Smooth muscle cell (in vitro differentiated cells): ENCODE measurements around the gene FOXP1. TPM values are rescaled to one million over a fixed set of nuclear protein-coding genes. Genes with fewer than 3 reads are reported as not detected.

Experiments
- DNase-seq: peaks from one replicate; lab custom pipeline; 2025; ENCODE audit not compliant: unreplicated experiment; lab: John Stamatoyannopoulos, UW
- H2AFZ ChIP-seq: fragments of 200-600 bp; sonication (generic); 2 replicates; pipeline ENCODE4 v1.6.0; 2016; ENCODE audit warnings: antibody characterized with exemption, low read depth, mild to moderate bottlenecking
- H3F3A ChIP-seq: fragments of 200-600 bp; sonication (generic); 2 replicates; pipeline ENCODE4 v1.6.0; 2017; ENCODE audit warnings: antibody characterized with exemption, low read depth
- H3K27ac ChIP-seq: fragments of 200-600 bp; sonication (generic); 2 replicates; pipeline ENCODE4 v1.5.1; 2016; ENCODE audit warnings: low read depth, mild to moderate bottlenecking
- H3K27me3 ChIP-seq: fragments of 200-600 bp; sonication (generic); 2 replicates; pipeline ENCODE4 v1.6.1; 2016; ENCODE audit warnings: low read depth, mild to moderate bottlenecking
- H3K36me3 ChIP-seq: fragments of 200-600 bp; sonication (generic); 2 replicates; pipeline ENCODE4 v1.5.1; 2016; ENCODE audit warnings: low read depth
- H3K4me1 ChIP-seq: fragments of 200-600 bp; sonication (generic); 2 replicates; pipeline ENCODE4 v1.5.1; 2016; ENCODE audit warnings: low read depth
- H3K4me2 ChIP-seq: fragments of 200-600 bp; sonication (generic); 2 replicates; pipeline ENCODE4 v1.6.0; 2016; ENCODE audit warnings: mild to moderate bottlenecking
- H3K4me3 ChIP-seq: fragments of 200-600 bp; sonication (generic); 2 replicates; pipeline ENCODE4 v1.5.1; 2016; ENCODE audit warnings: mild to moderate bottlenecking
- H3K79me2 ChIP-seq: fragments of 200-600 bp; sonication (generic); 2 replicates; pipeline ENCODE4 v1.6.0; 2016; ENCODE audit warnings: low read depth, mild to moderate bottlenecking
- H3K9ac ChIP-seq: fragments of 200-600 bp; sonication (generic); 2 replicates; pipeline ENCODE4 v1.6.0; 2016; ENCODE audit warnings: low read depth
- H3K9me3 ChIP-seq: fragments of 200-600 bp; sonication (generic); replicated peaks from 2 replicates; pipeline ENCODE4 v1.5.1; 2016; ENCODE audit warnings: low read depth
- H4K20me1 ChIP-seq: fragments of 200-600 bp; sonication (generic); 2 replicates; pipeline ENCODE4 v1.6.0; 2016; ENCODE audit warnings: low read depth
- CTCF ChIP-seq: fragments of 200-600 bp; sonication (generic); IDR thresholded peaks from 2 replicates; pipeline ENCODE4 v1.5.1; 2017; ENCODE audit warnings: borderline replicate concordance, mild to moderate bottlenecking, antibody characterized with exemption; ENCODE audit not compliant: insufficient read depth, poor library complexity, severe bottlenecking
- WGBS: methylation state at CpG from one replicate; pipeline ENCODE4 v1.1.7; 2016; ENCODE audit warnings: low lambda C conversion rate; 5-methylcytosine and 5-hydroxymethylcytosine counted together
- polyA plus RNA-seq: library from polyadenylated mRNA; unstranded; fragments of >200 nt; fragmentation: Nextera tagmentation; extraction: Ambion mirVana; gene quantifications from 2 replicates; pipeline ENCODE4 v1.2.1, GENCODE V29; 2016
- total RNA-seq: library from RNA; depleted of rRNA; stranded (reverse); fragments of >200 nt; gene quantifications from 2 replicates; pipeline ENCODE4 v1.2.3, GENCODE V29; 2014

Gene FOXP1
- total and polyA plus RNA-seq, 2 experiments from 2014 or later, result 40.9 to 68.0 TPM

DNA sequence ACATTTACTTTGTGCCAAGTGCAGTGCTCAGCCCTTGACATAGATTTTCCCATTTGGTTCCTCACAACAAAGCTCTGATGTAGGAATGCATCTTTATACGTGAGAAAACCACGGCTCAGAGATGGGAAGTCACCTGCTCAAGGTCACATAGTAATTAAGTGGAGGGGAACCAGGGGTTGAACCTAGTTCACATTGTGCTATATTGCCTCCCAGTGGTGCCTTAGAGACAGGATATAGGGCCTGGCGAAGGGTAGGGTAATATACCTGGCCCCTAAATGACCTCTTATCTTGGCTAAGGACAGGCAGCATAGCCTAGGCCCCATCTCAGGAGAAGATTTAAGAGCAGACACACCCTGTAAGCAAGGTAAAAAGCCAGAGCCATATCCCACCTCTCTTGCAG lies 71.5 kb downstream of the FOXP1 start:
- WGBS, result 64% methylated on average over 3 of the region's 3 CpGs
- H3K36me3 ChIP-seq, result no peaks in the 10 kb centered on the region
- TF ChIP-seq CTCF, result no peak
- no peak overlapping the region for H2AFZ ChIP-seq
- no peak for DNase-seq
- peaks cover 28% of the 10 kb centered on the region for H3K79me2 ChIP-seq
- H3K27ac ChIP-seq, result peak overlapping the region; percentile 94
- H3F3A ChIP-seq, result peaks cover 27% of the 10 kb centered on the region
- H3K4me3 ChIP-seq, result no peak overlapping the region
- H3K4me1 ChIP-seq, result peaks cover 10% of the 10 kb centered on the region
- H4K20me1 ChIP-seq, result no peaks in the 10 kb centered on the region
- peak overlapping the region; percentile 50 for H3K9ac ChIP-seq
- H3K4me2 ChIP-seq, result peak overlapping the region; percentile 31
- H3K9me3 ChIP-seq, result no peaks in the 10 kb centered on the region
- H3K27me3 ChIP-seq, result no peaks in the 10 kb centered on the region

DNA sequence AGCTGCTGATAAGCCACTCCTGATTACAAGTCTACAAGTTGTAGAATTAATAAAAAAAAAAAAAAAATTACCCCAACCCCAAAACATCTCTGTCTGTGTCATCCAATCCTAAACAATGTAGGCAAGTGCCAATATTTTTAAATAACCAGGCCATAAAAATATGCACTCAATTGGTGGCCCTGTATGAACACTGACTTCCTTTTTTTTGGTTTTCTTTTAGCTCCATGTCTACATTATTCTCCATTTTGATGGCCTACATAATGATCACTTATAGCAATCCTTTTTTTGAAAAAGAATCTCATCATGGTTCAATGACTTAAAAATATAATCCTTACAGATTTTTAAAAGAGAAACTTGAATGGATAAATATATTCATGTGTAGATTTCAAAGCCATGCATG lies 72.1 kb downstream of the FOXP1 start:
- Histone ChIP-seq H3K9ac (peak overlapping the region; percentile 50), H3K79me2 (peaks cover 34% of the 10 kb centered on the region), H3K4me1 (peaks cover 10% of the 10 kb centered on the region), H3K4me2 (peak overlapping the region; percentile 31), H3K36me3 (no peaks in the 10 kb centered on the region), H3K27ac (peak overlapping the region; percentile 94), H3F3A (peaks cover 26% of the 10 kb centered on the region), H3K9me3 (no peaks in the 10 kb centered on the region), H3K27me3 (no peaks in the 10 kb centered on the region), H4K20me1 (no peaks in the 10 kb centered on the region), H2AFZ (no peak overlapping the region), H3K4me3 (no peak overlapping the region)
- TF ChIP-seq CTCF, result no peak
- DNase-seq, result no peak

- Histone ChIP-seq H3K27me3 (no peaks in the 10 kb centered on the region), H3K4me3 (no peak overlapping the region), H3F3A (peaks cover 26% of the 10 kb centered on the region), H4K20me1 (no peaks in the 10 kb centered on the region), H3K36me3 (no peaks in the 10 kb centered on the region), H3K4me1 (peaks cover 10% of the 10 kb centered on the region), H2AFZ (no peak overlapping the region), H3K9me3 (no peaks in the 10 kb centered on the region), H3K9ac (peak overlapping the region; percentile 78), H3K79me2 (peaks cover 34% of the 10 kb centered on the region), H3K27ac (peak overlapping the region; percentile 94), H3K4me2 (peak overlapping the region; percentile 76)
- no peak for TF ChIP-seq CTCF
- under 1% methylated on average over 3 of the region's 3 CpGs for WGBS
- DNase-seq, result peak; percentile 12
Observed at GRCh38 chr3:71511037-71511436, 72.5 kb downstream of the FOXP1 start.

DNA sequence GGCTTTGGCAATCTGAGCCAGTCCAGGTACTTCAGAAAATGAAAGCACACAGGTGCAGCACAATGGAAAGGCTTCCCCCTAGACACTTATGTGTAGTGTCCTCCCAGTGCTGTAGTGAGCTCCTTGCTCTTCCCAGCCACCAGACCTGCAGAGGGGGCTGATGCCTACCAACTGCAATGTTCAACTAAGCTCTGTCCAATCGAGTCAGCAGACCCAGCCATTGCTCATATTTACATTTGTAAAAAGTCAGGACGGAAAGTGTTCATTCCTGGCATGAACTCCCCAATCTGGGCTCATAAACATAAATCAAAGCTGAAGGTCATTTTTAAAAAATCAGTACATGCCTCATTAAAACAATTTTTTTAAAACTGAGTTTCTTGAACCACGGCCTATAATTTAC lies 73.0 kb downstream of the FOXP1 start:
- H4K20me1 ChIP-seq, result no peaks in the 10 kb centered on the region
- peak overlapping the region; percentile 94 for H3K27ac ChIP-seq
- H3K9ac ChIP-seq, result peak overlapping the region; percentile 78
- peak; percentile 1 for DNase-seq
- H3F3A ChIP-seq, result peaks cover 26% of the 10 kb centered on the region
- H3K4me1 ChIP-seq, result peaks cover 10% of the 10 kb centered on the region
- 5% methylated on average over 3 of the region's 3 CpGs for WGBS
- H3K9me3 ChIP-seq, result no peaks in the 10 kb centered on the region
- H3K4me3 ChIP-seq, result no peak overlapping the region
- peaks cover 29% of the 10 kb centered on the region for H3K79me2 ChIP-seq
- no peaks in the 10 kb centered on the region for H3K27me3 ChIP-seq
- no peak overlapping the region for H2AFZ ChIP-seq
- peak overlapping the region; percentile 76 for H3K4me2 ChIP-seq
- no peaks in the 10 kb centered on the region for H3K36me3 ChIP-seq
- peak; percentile 15 for TF ChIP-seq CTCF
